Neural progenitor cell (in vitro differentiated cells): Measurements from ENCODE around the gene HSD11B1. TPM values are rescaled to one million over a fixed set of nuclear protein-coding genes. Genes with fewer than 3 reads are reported as not detected.

Source experiments
- DNase-seq: peaks from one replicate; pipeline ENCODE4 v3.0.0-alpha.2; 2016; ENCODE audit warnings: low spot score
- H2AFZ ChIP-seq: fragments of 200-600 bp; sonication (generic); replicated peaks from 2 replicates; pipeline ENCODE4 v1.6.1; 2016; ENCODE audit warnings: antibody characterized with exemption
- H3F3A ChIP-seq: fragments of 200-600 bp; sonication (generic); 2 replicates; pipeline ENCODE4 v1.6.1; 2016; ENCODE audit warnings: antibody characterized with exemption, low read depth
- H3K27ac ChIP-seq: fragments of 200-600 bp; sonication (generic); 2 replicates; pipeline ENCODE4 v1.5.1; 2016; ENCODE audit warnings: mild to moderate bottlenecking
- H3K27me3 ChIP-seq: fragments of 200-600 bp; sonication (generic); 2 replicates; pipeline ENCODE4 v1.6.1; 2016; ENCODE audit warnings: mild to moderate bottlenecking, moderate library complexity
- H3K36me3 ChIP-seq: fragments of 200-600 bp; sonication (generic); 2 replicates; pipeline ENCODE4 v1.5.1; 2016
- H3K4me1 ChIP-seq: fragments of 200-600 bp; sonication (generic); 2 replicates; pipeline ENCODE4 v1.6.1; 2016; ENCODE audit warnings: mixed run types
- H3K4me2 ChIP-seq: fragments of 200-600 bp; sonication (generic); 2 replicates; pipeline ENCODE4 v1.6.1; 2016
- H3K4me3 ChIP-seq: fragments of 200-600 bp; sonication (generic); 2 replicates; pipeline ENCODE4 v1.5.1; 2016
- H3K79me2 ChIP-seq: fragments of 200-600 bp; sonication (generic); 2 replicates; pipeline ENCODE4 v1.6.1; 2016; ENCODE audit warnings: low read depth
- H3K9ac ChIP-seq: fragments of 200-600 bp; sonication (generic); 2 replicates; pipeline ENCODE4 v1.6.1; 2016
- H3K9me3 ChIP-seq: fragments of 200-600 bp; sonication (generic); 2 replicates; pipeline ENCODE4 v1.5.1; 2016; ENCODE audit warnings: low read depth
- H4K20me1 ChIP-seq: fragments of 200-600 bp; sonication (generic); 2 replicates; pipeline ENCODE4 v1.6.1; 2016; ENCODE audit warnings: low read depth
- H3K27ac Mint-ChIP-seq: 3 replicates; pipeline ENCODE4 v1.8.0; 2021; ENCODE audit warnings: mixed read lengths
- H3K27me3 Mint-ChIP-seq: 2 replicates; pipeline ENCODE4 v1.8.0; 2022; ENCODE audit warnings: low read depth, mild to moderate bottlenecking, inconsistent platforms, moderate library complexity, mixed read lengths; ENCODE audit not compliant: insufficient read depth
- H3K36me3 Mint-ChIP-seq: 3 replicates; pipeline ENCODE4 v1.8.0; 2021; ENCODE audit warnings: mixed read lengths
- H3K4me1 Mint-ChIP-seq: 3 replicates; pipeline ENCODE4 v1.8.0; 2021; ENCODE audit warnings: mixed read lengths
- H3K4me3 Mint-ChIP-seq: 3 replicates; pipeline ENCODE4 v1.8.0; 2021; ENCODE audit warnings: mild to moderate bottlenecking, moderate library complexity, mixed read lengths
- H3K9me3 Mint-ChIP-seq: 3 replicates; pipeline ENCODE4 v1.8.0; 2020; ENCODE audit warnings: mixed read lengths
- EZH2 ChIP-seq: fragments of 200-600 bp; sonication (generic); IDR thresholded peaks from 2 replicates; pipeline ENCODE4 v1.6.1; 2017; ENCODE audit warnings: antibody characterized with exemption, mild to moderate bottlenecking, moderate library complexity
- EZH2phosphoT487 ChIP-seq: fragments of 200-600 bp; sonication (generic); IDR thresholded peaks from 2 replicates; pipeline ENCODE4 v1.6.1; 2017; ENCODE audit warnings: antibody characterized with exemption
- total RNA-seq: library from RNA; depleted of rRNA; stranded (reverse); fragments of >200 nt; gene quantifications from 2 replicates; pipeline ENCODE4 v1.2.3, GENCODE V29; 2015; ENCODE audit warnings: low replicate concordance
- TF ChIP-seq, protein P1 (sequence below): fragments of 200-600 bp; sonication (generic); IDR thresholded peaks from 2 replicates; pipeline ENCODE4 v1.5.1; 2017; ENCODE audit warnings: antibody characterized with exemption, mild to moderate bottlenecking

HSD11B1 gene
- total RNA-seq, 1 donor from 2014 or later: not detected

DNA sequence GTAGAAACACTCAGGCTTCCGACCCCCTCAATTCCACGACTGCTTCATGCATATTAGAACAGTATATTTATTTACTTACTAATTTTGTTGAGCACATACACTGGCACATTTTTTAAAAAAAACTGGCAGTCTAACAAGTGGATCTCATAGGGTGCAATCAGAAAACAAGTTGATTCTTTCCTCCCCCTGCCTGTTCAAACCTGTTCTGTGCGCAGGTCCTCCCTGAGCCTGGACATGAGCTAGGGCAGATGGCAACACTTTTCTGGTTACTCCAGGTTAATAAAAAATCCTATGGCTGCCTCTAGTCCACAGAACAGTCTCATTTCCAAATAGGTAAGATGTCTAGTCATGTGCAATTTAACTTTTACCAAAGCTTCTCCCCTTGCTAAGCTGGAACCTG is 18.6 kb downstream of the HSD11B1 start:
- H3K4me3 Mint-ChIP-seq: no peak overlapping the region
- no peak overlapping the region for H3K27ac Mint-ChIP-seq

DNA sequence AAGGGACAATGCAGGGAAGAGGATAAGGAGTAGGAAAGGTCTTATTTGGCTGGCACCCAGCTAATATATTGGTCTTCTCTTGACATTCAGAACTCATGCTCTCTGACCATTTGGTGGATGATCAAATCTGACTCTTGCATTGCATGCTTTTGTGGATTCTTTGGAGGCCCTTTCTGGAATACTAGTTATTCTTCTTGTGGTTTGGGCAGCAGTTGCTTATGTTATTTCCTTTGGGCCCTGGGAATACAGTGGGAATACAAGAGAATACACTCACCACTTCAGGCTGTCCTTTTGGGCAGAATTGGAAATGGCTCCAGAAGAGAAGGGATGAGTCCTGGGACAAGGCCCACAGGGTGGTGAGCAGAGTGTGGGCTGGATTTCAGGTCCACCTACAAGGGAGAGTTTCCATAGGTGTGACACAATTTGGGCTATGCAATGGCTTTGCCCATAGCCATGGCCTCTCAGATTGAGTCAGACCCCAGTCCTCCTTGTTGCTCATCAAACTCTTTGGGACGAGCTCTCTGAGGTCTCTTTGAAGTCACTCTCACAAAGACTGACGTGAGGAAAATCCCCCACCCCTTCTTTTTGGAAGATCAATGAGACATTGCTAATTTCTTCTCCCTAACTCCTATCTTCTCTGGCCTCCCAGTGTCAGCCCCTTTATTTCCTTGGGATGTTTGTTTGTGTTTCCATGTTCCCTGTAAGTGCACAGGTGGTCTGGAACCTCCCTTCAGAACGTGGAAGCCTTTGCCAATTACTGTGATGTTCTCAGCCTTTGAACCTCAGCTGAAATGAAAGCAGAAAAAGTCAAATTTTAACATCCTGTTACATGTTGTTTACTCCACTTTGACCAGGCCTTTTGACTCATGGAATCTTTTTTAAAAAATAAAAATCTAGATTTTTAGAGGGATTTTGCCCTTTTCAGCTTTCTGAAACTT is 19.4 kb downstream of the HSD11B1 start:
- Histone ChIP-seq H3K4me3 (no peak overlapping the region), H3K4me2 (no peak overlapping the region), H3K36me3 (no peaks in the 10 kb centered on the region), H3K27me3 (peaks cover 5% of the 10 kb centered on the region), H3K4me1 (no peaks in the 10 kb centered on the region), H2AFZ (no peak overlapping the region), H3F3A (no peaks in the 10 kb centered on the region), H3K9me3 (no peaks in the 10 kb centered on the region), H3K27ac (no peak overlapping the region), H3K79me2 (no peaks in the 10 kb centered on the region), H4K20me1 (no peaks in the 10 kb centered on the region), H3K9ac (no peak overlapping the region)
- H3K27ac Mint-ChIP-seq: no peak overlapping the region
- no peak overlapping the region for H3K4me3 Mint-ChIP-seq
- no peaks in the 10 kb centered on the region for H3K36me3 Mint-ChIP-seq
- TF ChIP-seq EZH2phosphoT487: no peak
- TF ChIP-seq EZH2: no peak
- TF ChIP-seq, protein P1, sequence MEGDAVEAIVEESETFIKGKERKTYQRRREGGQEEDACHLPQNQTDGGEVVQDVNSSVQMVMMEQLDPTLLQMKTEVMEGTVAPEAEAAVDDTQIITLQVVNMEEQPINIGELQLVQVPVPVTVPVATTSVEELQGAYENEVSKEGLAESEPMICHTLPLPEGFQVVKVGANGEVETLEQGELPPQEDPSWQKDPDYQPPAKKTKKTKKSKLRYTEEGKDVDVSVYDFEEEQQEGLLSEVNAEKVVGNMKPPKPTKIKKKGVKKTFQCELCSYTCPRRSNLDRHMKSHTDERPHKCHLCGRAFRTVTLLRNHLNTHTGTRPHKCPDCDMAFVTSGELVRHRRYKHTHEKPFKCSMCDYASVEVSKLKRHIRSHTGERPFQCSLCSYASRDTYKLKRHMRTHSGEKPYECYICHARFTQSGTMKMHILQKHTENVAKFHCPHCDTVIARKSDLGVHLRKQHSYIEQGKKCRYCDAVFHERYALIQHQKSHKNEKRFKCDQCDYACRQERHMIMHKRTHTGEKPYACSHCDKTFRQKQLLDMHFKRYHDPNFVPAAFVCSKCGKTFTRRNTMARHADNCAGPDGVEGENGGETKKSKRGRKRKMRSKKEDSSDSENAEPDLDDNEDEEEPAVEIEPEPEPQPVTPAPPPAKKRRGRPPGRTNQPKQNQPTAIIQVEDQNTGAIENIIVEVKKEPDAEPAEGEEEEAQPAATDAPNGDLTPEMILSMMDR: no peak
- H3K4me1 Mint-ChIP-seq: no peaks in the 10 kb centered on the region
- H3K27me3 Mint-ChIP-seq: no peaks in the 10 kb centered on the region
- no peak for DNase-seq
- no peaks in the 10 kb centered on the region for H3K9me3 Mint-ChIP-seq

More for the DNA sequence above, 18.6 kb downstream of the HSD11B1 start:
- no peaks in the 10 kb centered on the region for H3K36me3 Mint-ChIP-seq
- Histone ChIP-seq H3K4me2 (no peak overlapping the region), H3K79me2 (no peaks in the 10 kb centered on the region), H3K27me3 (peaks cover 5% of the 10 kb centered on the region), H3K4me3 (no peak overlapping the region), H2AFZ (no peak overlapping the region), H3K4me1 (no peaks in the 10 kb centered on the region), H3K9ac (no peak overlapping the region), H3K9me3 (no peaks in the 10 kb centered on the region), H3F3A (no peaks in the 10 kb centered on the region), H3K27ac (no peak overlapping the region), H3K36me3 (no peaks in the 10 kb centered on the region), H4K20me1 (no peaks in the 10 kb centered on the region)
- H3K9me3 Mint-ChIP-seq: no peaks in the 10 kb centered on the region
- no peaks in the 10 kb centered on the region for H3K4me1 Mint-ChIP-seq
- no peak for DNase-seq
- no peak for TF ChIP-seq EZH2
- H3K27me3 Mint-ChIP-seq: no peaks in the 10 kb centered on the region

DNA sequence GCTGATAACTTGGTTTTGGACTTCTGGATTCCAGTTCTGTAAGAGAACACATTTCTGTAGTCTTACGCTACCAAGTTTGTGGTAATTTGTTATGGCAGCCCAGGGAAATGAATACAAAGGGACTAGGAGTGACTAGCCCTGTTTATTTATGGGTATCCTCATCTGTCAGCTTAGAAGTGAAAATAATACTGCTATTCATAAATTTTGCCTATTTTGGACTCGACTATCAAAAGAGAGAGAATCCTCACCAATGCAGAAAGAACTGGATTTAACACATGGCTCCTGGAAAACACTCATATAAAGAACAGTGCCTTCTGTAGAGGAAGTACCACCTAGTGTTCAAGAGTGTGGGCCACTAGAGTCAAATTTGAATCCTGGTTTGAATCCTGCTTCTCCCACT is 22.6 kb downstream of the HSD11B1 start:
- H3K4me3 Mint-ChIP-seq: no peak overlapping the region
- DNase-seq: no peak
- Histone ChIP-seq H2AFZ (no peak overlapping the region), H3K9me3 (no peaks in the 10 kb centered on the region), H3K4me3 (no peak overlapping the region), H3K27ac (no peak overlapping the region), H3F3A (no peaks in the 10 kb centered on the region), H3K4me2 (no peak overlapping the region), H3K4me1 (no peaks in the 10 kb centered on the region), H3K79me2 (no peaks in the 10 kb centered on the region), H3K27me3 (peaks cover 16% of the 10 kb centered on the region), H4K20me1 (no peaks in the 10 kb centered on the region), H3K9ac (no peak overlapping the region), H3K36me3 (no peaks in the 10 kb centered on the region)
- H3K4me1 Mint-ChIP-seq: no peaks in the 10 kb centered on the region
- H3K9me3 Mint-ChIP-seq: no peaks in the 10 kb centered on the region
- TF ChIP-seq EZH2 (no peak), EZH2phosphoT487 (no peak)
- TF ChIP-seq, protein P1: no peak
- H3K27ac Mint-ChIP-seq: no peak overlapping the region
- peaks cover 5% of the 10 kb centered on the region for H3K27me3 Mint-ChIP-seq
- H3K36me3 Mint-ChIP-seq: no peaks in the 10 kb centered on the region

DNA sequence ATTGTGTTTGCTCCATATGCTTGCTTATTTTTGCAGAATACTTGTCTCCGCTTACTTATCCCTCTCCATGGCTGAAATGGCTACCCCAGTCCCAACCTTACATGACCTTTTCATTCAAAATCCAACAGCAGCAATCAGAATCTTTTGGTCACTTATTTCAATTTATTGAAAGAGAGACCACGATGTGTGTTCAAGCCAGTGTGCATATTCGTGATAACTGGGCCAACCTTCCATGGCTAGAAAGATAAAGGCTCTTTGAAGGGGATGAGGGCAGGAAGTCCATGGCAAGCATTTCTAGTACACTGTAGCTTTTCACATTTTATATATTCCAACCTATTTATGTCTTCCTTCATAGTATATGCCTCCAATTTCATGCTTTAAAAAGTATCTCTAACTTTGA is 23.1 kb downstream of the HSD11B1 start:
- H2AFZ ChIP-seq: no peak overlapping the region
- no peaks in the 10 kb centered on the region for H4K20me1 ChIP-seq
- H3K27ac Mint-ChIP-seq: no peak overlapping the region
- no peak for TF ChIP-seq EZH2
- TF ChIP-seq, protein P1: no peak
- no peak for TF ChIP-seq EZH2phosphoT487
- no peaks in the 10 kb centered on the region for H3K9me3 ChIP-seq
- no peaks in the 10 kb centered on the region for H3F3A ChIP-seq
- no peak overlapping the region for H3K4me2 ChIP-seq
- H3K27me3 Mint-ChIP-seq: peaks cover 5% of the 10 kb centered on the region
- DNase-seq: no peak
- no peak overlapping the region for H3K4me3 Mint-ChIP-seq
- no peaks in the 10 kb centered on the region for H3K4me1 ChIP-seq
- no peaks in the 10 kb centered on the region for H3K79me2 ChIP-seq
- H3K9ac ChIP-seq: no peak overlapping the region
- no peaks in the 10 kb centered on the region for H3K36me3 Mint-ChIP-seq
- H3K36me3 ChIP-seq: no peaks in the 10 kb centered on the region
- H3K4me1 Mint-ChIP-seq: no peaks in the 10 kb centered on the region
- no peak overlapping the region for H3K4me3 ChIP-seq
- no peak overlapping the region for H3K27ac ChIP-seq
- H3K27me3 ChIP-seq: peaks cover 16% of the 10 kb centered on the region
- H3K9me3 Mint-ChIP-seq: no peaks in the 10 kb centered on the region
